ENCODE results near the gene NRP1. TPM values are rescaled to one million over a fixed set of nuclear protein-coding genes. Genes with fewer than 3 reads are reported as not detected.

The NRP1 gene
- total RNA-seq, 2 experiments from 2014 or later: 0.06 TPM; not detected in 1

GRCh38 chr10:33198610-33199009 is 135.9 kb downstream of the NRP1 start:
- intact Hi-C loops (cut with DNase I, micrococcal nuclease): no loop called here
- H3K9me3 ChIP-seq (ENCODE audit: control insufficient read depth in 1 of 2, insufficient read depth in 1 of 2, low read length in 2 of 2): no peaks in the 10 kb centered on the region
- H3K4me3 ChIP-seq (ENCODE audit: low read length): no peak overlapping the region
- CTCF ChIA-PET: no interaction called here
- Mint-ChIP-seq H3K27me3 (no peaks in the 10 kb centered on the region), H3K9me3 (no peaks in the 10 kb centered on the region), H3K27ac (no peak overlapping the region), H3K4me3 (no peak overlapping the region), H3K4me1 (ENCODE audit: low read depth) (peaks cover under 1% of the 10 kb centered on the region), H3K36me3 (ENCODE audit: low read depth) (no peaks in the 10 kb centered on the region)
- POLR2A ChIA-PET: no interaction called here
- peaks cover under 1% of the 10 kb centered on the region for H3K4me1 ChIP-seq (ENCODE audit: insufficient read depth, low read length)
- H3K27ac ChIP-seq (ENCODE audit: low read depth in 1 of 2, low read length in 2 of 2): no peak overlapping the region
- H3K27me3 ChIP-seq (ENCODE audit: control insufficient read depth in 1 of 2, insufficient read depth in 2 of 2, low read length in 2 of 2): no peaks in the 10 kb centered on the region
- ATAC-seq (ENCODE audit: poor library complexity): no peak
- H3K36me3 ChIP-seq (ENCODE audit: insufficient read depth, low read length): no peaks in the 10 kb centered on the region
- no peak for TF ChIP-seq CTCF (IDR thresholded peaks at IDR 0.05)
- DNase-seq: no peak

- ChIA-PET CTCF (no interaction called here), POLR2A (no interaction called here)
- Histone ChIP-seq H3K27ac (ENCODE audit: low read depth in 1 of 2, low read length in 2 of 2) (no peak overlapping the region), H3K27me3 (ENCODE audit: control insufficient read depth in 1 of 2, insufficient read depth in 2 of 2, low read length in 2 of 2) (no peaks in the 10 kb centered on the region), H3K4me3 (ENCODE audit: low read length) (no peak overlapping the region), H3K36me3 (ENCODE audit: insufficient read depth, low read length) (no peaks in the 10 kb centered on the region), H3K4me1 (ENCODE audit: insufficient read depth, low read length) (peaks cover 5% of the 10 kb centered on the region), H3K9me3 (ENCODE audit: control insufficient read depth in 1 of 2, insufficient read depth in 1 of 2, low read length in 2 of 2) (no peaks in the 10 kb centered on the region)
- no peaks in the 10 kb centered on the region for H3K36me3 Mint-ChIP-seq (ENCODE audit: low read depth)
- peaks cover 7% of the 10 kb centered on the region for H3K4me1 Mint-ChIP-seq (ENCODE audit: low read depth)
- no peak for DNase-seq
- no peak overlapping the region for H3K4me3 Mint-ChIP-seq
- intact Hi-C loops (cut with DNase I, micrococcal nuclease): no loop called here
- no peak for ATAC-seq (ENCODE audit: poor library complexity)
- H3K9me3 Mint-ChIP-seq: no peaks in the 10 kb centered on the region
- TF ChIP-seq CTCF (IDR thresholded peaks at IDR 0.05): no peak
- H3K27me3 Mint-ChIP-seq: peaks cover 4% of the 10 kb centered on the region
- H3K27ac Mint-ChIP-seq: no peak overlapping the region
Observed at GRCh38 chr10:33196710-33197491, 137.6 kb downstream of the NRP1 start.

- H3K27ac Mint-ChIP-seq: no peak overlapping the region
- CTCF ChIA-PET: no interaction called here
- POLR2A ChIA-PET: no interaction called here
- no peaks in the 10 kb centered on the region for H3K9me3 Mint-ChIP-seq
- no peaks in the 10 kb centered on the region for H3K27me3 ChIP-seq (ENCODE audit: control insufficient read depth in 1 of 2, insufficient read depth in 2 of 2, low read length in 2 of 2)
- H3K27ac ChIP-seq (ENCODE audit: low read depth in 1 of 2, low read length in 2 of 2): no peak overlapping the region
- no peaks in the 10 kb centered on the region for H3K9me3 ChIP-seq (ENCODE audit: control insufficient read depth in 1 of 2, insufficient read depth in 1 of 2, low read length in 2 of 2)
- TF ChIP-seq CTCF (IDR thresholded peaks at IDR 0.05): no peak
- intact Hi-C loops (cut with DNase I, micrococcal nuclease): no loop called here
- peaks cover 4% of the 10 kb centered on the region for H3K27me3 Mint-ChIP-seq
- peaks cover 7% of the 10 kb centered on the region for H3K4me1 Mint-ChIP-seq (ENCODE audit: low read depth)
- no peak for DNase-seq
- no peak for ATAC-seq (ENCODE audit: poor library complexity)
- no peaks in the 10 kb centered on the region for H3K36me3 Mint-ChIP-seq (ENCODE audit: low read depth)
- H3K4me1 ChIP-seq (ENCODE audit: insufficient read depth, low read length): peaks cover 5% of the 10 kb centered on the region
- no peak overlapping the region for H3K4me3 ChIP-seq (ENCODE audit: low read length)
- H3K4me3 Mint-ChIP-seq: no peak overlapping the region
- H3K36me3 ChIP-seq (ENCODE audit: insufficient read depth, low read length): no peaks in the 10 kb centered on the region
Observed at GRCh38 chr10:33196377-33196706, 138.1 kb downstream of the NRP1 start.
